ENCODE measurements around the gene ZNF106.
A peak's percentile ranks its signal among the peaks of the same experiment; 100 is the strongest.

The ZNF106 gene

GRCh38 chr15:42471002-42471401 is 19.9 kb downstream of the ZNF106 start:
- no peak for DNase-seq

DNA sequence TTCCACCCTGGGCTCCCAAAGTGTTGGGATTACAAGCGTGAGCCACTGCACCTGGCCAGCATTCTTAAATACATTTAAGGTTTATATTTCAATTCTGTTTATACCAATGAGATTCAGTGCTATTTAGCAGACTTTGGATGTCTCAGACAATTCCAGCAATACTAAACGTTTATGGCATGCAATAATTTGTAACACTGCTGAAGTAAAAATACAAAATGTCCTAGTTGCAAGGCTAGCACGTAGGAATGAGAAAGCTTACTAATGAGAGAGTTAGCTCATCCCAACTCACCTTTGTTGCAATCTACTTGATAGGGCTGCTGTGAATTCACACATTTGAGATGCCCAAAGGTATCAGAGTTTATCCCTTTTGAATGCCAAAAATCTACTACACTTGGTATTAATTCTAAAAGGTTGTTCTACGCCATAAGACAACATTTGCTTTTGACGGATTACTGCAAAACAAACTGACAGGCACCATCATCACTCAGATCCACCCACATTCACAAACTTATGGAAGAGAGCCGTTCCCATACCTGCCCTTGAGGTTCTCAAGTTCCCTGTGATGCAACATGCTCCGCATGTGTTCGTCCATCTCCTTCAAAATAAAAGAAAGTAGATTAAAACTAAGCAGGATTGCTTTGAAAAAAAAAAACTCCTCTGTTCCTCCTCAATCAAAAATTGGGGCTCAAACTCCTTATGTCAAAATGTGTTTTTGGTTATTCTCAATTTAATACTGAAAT is 25.3 kb downstream of the ZNF106 start:
- DNase-seq: no peak

GRCh38 chr15:42461261-42461660 is 29.7 kb downstream of the ZNF106 start:
- DNase-seq: no peak

DNA sequence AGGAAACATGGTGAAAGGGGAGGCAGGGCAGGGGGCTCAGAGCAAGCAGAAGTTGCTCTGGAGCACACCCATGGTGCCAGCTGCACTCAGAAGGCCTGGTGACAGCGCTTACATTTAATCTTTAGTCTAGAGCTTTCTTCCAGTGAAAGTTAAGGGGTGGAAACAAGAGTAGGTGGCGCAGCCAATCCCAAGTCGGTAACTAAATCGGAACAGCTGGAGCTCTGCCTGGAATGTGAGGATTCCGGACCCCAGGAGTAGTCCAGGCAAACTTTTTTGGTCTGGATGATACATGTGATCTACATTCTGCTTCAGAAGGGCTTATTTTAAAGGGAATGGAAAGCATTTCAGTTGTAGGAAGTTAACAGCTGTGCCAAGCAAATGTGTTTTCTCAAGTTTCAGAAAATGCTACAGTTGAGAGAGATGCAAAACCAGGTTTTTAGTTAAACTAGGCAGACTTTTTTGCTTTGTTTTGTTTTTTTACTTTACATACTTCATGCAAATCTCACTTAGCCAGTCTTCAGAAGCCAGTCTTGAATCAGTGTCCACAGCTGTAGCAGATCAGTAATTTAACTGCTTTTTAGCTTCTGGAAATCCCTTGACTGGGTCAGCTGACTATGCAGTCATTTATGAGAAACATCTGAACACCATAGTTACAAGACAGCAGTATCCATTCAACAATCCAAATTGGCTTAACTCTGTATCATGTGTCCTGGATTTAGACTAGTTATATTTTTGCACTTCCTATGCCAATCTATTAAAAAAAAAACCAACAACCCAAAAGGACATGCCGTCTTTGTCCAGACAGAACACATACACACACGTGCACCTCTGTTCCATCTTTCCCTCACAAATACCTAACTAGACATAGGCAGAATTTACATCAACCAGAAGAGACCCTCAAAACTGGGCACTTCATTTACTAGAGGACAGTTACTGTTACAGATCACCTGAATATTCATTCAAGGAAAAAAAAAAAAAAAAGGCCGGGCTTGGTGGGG is 33.2 kb downstream of the ZNF106 start:
- peak; percentile 18 to 67 for DNase-seq

- no peak for DNase-seq
Observed at GRCh38 chr15:42456971-42457370, 34.0 kb downstream of the ZNF106 start.

DNA sequence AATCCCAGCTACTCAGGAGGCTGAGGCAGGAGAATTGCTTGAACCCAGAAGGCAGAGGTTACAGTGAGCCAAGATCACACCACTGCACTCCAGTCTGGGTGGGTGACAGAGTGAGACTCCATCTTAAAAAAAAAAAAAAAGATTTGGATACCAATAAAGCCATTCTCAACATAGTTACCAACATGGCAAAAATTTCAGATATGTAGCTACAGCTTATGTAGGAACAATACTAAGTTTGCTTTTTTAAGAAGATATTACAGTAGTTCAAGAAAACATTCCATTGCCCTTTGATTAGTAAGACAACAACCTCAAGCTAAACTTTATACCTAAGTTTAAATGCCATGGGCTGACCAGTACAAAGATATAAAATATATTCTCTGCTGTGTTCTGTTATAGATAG is 34.4 kb downstream of the ZNF106 start:
- no peak for DNase-seq

DNA sequence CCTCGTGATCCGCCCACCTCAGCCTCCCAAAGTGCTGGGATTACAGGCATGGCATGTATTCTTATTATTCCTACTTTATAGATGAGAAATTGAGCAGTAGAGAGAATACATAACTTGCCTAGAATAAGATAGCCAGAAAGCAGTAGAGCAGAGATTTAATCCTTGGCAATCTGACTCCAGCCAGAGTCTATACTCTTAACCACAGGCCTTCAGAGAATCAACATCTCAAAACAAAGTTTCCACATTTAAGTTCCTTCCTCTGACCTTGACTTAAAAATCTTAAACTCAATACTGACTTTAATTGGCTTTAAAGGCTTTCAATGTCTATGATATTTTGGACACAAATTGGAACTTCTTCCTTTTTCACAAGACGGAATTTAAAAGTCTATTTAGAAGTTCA is 37.1 kb downstream of the ZNF106 start:
- no peak for DNase-seq

DNA sequence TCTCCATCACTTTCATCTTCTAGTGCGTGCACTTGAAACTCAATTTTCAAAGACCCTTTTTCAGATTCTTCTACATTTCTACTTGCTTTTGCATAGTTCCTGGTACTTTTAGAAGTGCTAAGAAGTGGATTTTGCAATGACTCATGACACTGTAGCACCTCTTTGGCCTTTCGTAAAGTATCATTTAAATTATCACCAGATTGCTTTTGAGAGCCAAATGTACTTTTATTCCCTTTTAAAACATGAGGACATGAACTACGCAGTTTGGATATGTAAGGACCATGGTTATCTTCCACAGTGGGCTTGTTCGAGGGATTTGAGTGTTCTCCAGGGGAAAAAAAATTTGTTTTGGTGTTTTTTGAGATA is 40.5 kb downstream of the ZNF106 start:
- DNase-seq: no peak

- DNase-seq: no peak
Observed at GRCh38 chr15:42449770-42450424, 41.0 kb downstream of the ZNF106 start.

- no peak for DNase-seq
Observed at GRCh38 chr15:42448281-42448680, 42.7 kb downstream of the ZNF106 start.

GRCh38 chr15:42447599-42447998 is 43.3 kb downstream of the ZNF106 start:
- no peak for DNase-seq

DNA sequence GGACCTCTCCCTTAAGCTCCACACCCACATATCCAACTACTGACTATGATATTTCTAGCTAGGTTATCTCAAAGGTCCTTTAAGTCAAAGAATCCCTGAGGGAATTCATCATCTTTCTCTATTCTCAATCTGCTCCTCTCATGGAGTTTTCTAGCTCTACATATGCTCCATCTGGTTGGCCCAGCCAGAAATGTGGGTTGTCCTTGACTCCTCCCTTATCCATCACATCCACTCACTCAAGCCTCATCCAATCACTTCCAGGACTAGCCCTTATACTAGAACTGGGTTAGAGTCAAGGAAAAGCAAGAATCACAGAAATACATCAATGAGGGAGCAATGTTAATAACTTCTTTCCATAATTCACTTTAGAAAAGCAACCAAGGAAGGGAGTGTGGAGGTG is 45.4 kb downstream of the ZNF106 start:
- DNase-seq: no peak

DNA sequence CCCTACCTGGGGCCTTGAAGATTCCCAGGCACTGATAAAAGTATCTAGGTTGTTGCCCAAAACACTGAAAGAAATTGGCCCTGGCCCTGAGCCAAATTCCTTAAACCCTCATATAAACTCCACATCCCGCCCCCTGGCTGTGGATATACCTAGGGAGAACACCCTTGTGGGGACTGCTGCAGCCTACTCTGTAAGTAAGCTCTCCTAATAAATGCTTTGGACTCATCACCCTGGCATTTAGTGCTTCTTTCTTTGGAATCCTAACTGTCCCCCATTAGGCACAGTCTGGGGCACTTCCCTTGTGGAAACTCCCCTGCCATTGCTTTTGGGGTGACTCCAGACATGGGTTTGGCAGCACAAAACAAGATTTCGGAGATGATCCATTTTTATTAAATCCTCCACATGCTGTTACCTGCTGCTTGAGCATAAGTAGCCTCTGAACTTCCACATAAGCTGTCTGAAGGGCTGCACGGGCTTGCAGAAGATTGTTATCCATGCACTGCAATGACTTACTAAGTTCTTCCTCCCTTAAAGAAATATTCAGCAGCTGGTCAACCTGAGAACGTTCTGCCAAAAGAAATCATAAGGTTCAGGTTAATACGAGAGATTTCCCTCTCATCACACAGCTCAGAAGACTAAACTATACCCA is 46.4 kb downstream of the ZNF106 start:
- DNase-seq: no peak

DNA sequence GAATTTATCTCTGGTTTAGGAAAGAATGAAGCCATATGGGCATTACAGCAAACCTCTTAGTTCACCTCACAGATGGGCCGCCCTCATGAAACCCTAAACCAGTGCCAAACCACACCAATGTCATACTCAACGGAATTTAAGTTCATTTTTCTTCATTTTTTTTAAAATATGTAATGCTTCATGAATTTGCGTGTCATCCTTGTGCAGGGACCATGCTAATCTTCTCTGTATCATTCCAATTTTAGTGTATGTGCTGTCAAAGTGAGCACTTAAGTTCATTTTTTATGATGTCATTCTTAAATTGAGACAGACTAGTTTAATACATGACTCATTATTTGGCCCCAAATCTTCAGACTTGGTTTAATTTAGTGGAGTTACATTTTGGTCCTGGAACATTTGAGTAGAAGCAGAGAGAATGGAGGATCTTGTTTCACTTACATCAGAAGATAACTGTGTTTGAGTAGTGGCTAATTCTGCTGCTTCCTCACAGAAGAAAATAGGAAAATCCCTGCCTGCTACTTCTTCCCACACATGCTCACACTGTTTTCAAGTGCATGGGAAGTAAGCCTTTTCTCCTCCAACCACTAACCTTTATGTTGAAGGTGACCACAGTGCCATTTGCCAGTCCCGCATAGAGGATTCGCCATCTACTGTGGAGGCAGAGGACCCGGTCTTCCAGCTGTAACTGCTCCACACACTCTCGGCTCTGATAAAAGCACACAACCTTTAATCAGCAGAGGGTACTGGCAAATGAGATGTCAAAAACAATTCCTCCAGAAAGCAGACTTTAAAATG is 63.3 kb downstream of the ZNF106 start:
- DNase-seq: peak in 1 of 2 experiments; percentile 29

- no peak for DNase-seq
Observed at GRCh38 chr15:42421376-42421775, 69.6 kb downstream of the ZNF106 start.

- DNase-seq: no peak
Observed at GRCh38 chr15:42419369-42419768, 71.6 kb downstream of the ZNF106 start.

DNA sequence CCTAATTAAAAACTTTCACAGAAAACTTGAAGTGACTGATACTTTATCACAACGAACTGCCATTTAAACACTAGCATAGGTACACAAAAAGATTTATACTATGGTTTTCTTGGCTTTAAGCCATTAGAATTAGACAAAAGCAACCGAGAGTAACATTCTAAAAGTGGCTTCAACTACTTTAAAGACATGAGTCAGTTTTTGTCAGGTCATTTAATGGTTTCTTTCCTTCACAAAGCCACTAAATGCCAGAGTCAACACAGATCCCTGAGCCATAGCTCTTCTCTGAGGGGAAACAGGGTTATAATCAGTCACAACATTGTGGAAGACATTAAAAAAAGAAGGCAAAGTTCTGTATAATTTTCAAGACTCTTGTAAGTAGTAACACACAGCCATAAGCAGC is 77.0 kb downstream of the ZNF106 start:
- DNase-seq: no peak

- no peak for DNase-seq
Observed at GRCh38 chr15:42411884-42412283, 79.1 kb downstream of the ZNF106 start.

DNA sequence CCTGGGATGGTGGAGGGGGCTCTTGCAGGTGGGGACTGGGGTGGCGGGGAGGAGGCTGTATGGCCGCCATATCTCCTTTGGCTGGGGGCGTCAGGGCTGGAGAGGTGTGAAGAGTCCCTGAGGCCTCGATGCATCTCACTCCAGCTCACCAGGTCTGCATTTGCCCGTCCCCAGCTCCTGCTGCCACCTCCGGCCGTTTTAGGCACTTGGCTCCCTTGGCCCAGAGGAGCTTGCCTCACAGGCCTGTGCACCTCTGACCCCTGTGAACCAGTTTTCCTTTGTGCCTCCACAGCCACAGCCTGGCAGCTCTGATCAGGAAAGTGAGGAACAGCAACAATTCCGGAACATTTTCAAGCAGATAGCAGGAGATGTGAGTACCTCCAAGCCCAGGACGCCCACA is 81.9 kb downstream of the ZNF106 start:
- no peak for DNase-seq

DNA sequence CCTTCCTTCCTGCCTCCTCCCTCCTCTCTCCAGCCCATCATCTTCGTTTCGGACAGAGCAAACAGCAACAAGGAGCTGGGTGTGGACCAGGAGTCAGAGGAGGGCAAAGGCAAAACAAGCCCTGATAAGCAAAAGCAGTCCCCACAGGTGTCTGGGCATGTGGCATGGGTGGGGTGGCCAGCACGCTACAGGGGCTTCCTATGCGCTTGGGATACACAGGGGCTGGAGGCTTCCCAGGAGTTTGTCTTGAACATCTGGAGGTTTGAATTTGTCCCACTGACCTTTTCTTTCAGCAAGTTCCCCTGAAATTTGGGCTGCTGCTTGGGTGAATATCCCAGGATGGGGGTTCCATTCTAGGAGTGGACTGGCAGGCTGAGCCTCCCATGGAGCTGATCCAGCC is 82.8 kb downstream of the ZNF106 start:
- DNase-seq: no peak

DNA sequence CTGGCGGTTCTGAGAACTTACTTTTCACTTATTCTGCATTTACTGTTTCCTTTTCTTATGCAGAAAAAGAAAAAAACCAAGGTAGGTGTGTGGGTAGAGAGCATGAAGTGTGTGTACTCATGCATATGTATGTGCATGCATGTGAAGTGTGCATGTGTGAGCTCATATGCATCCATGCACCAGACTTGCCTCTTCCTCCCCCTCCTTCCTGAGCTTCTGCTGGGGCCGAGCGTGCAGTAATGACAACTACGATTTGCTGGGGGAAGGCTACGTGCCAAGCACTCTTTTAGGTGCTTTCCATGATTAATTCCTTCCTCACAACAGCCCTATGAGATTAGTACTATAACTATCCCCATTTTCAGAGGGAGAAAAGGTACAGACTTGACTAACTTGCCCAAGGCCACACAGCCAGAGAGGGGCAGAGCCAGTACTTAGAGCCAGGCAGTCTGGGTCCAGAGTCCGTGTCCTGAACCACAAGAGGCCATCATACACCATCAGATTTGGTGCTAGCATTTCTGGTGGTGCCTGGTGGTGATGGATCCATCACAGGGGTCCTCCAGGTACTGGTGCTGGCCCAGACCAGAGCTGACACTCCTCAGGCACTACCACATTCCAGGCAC is 85.0 kb downstream of the ZNF106 start:
- DNase-seq: no peak

All from NCI-H524 (cell line).